ENCODE data around the gene BPIFA2. TPM values are rescaled to one million over a fixed set of nuclear protein-coding genes. Genes with fewer than 3 reads are reported as not detected.
A peak's percentile ranks its signal among the peaks of the same experiment; 100 is the strongest.

The BPIFA2 gene
- total RNA-seq, 2 experiments from 2014 or later: not detected

DNA sequence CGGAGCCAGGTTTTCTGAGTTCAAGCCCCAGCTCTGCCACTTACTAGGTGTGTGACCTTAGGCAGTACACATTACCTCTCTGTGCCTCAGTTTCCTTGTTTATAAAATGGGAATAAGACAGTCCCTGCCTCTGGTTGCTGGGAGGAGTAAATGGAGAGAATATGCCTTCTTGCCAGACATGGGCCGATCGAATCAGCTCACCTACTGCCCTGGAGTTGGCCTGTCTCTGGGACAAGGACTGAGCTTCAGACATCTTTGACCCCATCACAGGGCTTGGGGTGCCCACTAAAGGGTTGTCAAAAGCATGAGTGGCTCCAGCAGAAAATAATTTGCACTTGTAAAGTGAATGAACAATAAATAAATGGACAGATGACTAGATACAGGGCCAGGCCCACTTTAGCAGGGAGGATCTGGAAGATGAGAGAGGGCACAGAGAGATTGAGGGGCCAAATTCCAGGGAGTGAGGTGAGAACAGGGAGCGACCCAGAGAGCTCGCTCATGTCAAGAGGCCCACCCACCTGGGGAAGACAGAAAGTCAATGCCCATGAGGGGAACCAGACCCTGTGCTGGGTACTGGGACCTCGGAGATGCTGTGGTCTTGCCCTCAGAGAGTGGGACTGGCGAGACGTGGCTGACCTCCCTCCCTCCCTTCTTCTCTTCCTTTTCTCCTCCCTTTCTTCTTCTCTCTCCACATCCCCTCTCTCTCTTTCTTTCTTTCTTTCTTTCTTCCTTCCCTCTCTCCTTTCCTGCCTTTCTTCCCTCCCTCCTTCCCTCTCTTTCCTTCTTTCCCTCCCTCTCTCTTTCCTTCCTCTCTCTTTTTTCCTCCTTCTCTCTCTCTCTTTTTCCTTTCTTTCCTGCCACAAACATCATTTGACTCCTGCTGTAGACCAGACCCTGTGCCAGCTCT is 3.9 kb upstream of the BPIFA2 start:
- intact Hi-C loops (cut with micrococcal nuclease): no loop called here
- H3K4me1 Mint-ChIP-seq (ENCODE audit: low read depth): no peaks in the 10 kb centered on the region
- no peak overlapping the region for H3K4me3 Mint-ChIP-seq
- H3K27me3 Mint-ChIP-seq (ENCODE audit: low read depth): no peaks in the 10 kb centered on the region
- peaks cover 6% of the 10 kb centered on the region for H3K9me3 Mint-ChIP-seq
- DNase-seq: no peak
- no peaks in the 10 kb centered on the region for H3K36me3 Mint-ChIP-seq (ENCODE audit: low read depth)
- CTCF ChIA-PET: no interaction called here
- H3K27ac Mint-ChIP-seq: no peak overlapping the region

DNA sequence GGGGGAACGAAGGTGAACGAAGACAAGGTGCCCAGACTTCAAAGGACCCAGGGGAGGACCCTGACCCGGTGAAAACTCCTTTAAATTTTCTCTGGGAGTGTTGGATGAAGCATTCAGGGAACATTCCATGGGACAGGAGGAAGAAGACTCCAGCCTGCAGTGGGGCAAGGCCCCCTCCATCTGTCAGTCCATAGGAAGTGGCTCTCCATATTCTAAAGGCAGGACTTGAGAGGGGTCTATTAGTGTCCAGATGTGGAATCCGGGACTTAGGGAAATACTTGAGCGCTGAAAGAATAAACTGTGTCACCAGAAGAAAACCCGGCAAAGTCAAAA is 3.2 kb upstream of the BPIFA2 start:
- H3K4me3 Mint-ChIP-seq: no peak overlapping the region
- H3K27me3 Mint-ChIP-seq (ENCODE audit: low read depth): no peaks in the 10 kb centered on the region
- intact Hi-C loops (cut with micrococcal nuclease): no loop called here
- H3K27ac Mint-ChIP-seq: no peak overlapping the region
- no peak for DNase-seq
- H3K4me1 Mint-ChIP-seq (ENCODE audit: low read depth): no peaks in the 10 kb centered on the region
- no peaks in the 10 kb centered on the region for H3K36me3 Mint-ChIP-seq (ENCODE audit: low read depth)
- CTCF ChIA-PET: no interaction called here
- peaks cover 10% of the 10 kb centered on the region for H3K9me3 Mint-ChIP-seq

DNA sequence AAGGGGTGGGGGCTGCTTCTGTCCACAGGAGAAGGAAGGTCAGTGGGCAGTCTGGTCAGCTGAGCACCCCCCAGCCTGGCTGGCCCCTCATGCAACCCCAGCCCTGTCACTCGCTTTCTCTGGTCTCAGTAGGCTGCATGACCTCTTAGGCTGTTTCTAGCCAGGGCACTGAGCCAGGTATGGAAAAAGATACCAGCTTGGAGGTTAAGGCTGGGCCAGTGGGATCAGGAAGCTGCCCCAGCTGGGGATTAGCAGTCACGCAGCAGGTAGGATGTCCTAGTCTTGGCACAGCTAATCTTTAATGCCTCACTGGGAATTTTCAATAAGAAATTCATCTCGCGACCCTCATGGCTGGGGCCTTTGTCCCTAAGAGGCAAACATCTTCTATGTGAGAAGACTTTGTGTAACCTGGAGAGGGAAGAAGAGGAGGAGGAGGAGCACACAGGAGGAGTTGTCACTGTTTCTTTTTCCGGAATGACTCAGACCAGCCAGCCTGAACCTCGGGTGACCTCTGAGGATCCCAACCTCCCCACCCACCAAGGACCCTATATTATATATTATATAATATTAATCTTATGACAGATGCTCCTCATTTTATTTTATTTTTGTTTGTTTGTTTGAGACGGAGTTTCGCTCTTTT is 2.4 kb upstream of the BPIFA2 start:
- Mint-ChIP-seq H3K9me3 (peaks cover 11% of the 10 kb centered on the region), H3K27ac (no peak overlapping the region), H3K4me1 (ENCODE audit: low read depth) (no peaks in the 10 kb centered on the region), H3K36me3 (ENCODE audit: low read depth) (no peaks in the 10 kb centered on the region), H3K4me3 (no peak overlapping the region), H3K27me3 (ENCODE audit: low read depth) (no peaks in the 10 kb centered on the region)
- intact Hi-C loops (cut with micrococcal nuclease): no loop called here
- DNase-seq: no peak
- CTCF ChIA-PET: no interaction called here

DNA sequence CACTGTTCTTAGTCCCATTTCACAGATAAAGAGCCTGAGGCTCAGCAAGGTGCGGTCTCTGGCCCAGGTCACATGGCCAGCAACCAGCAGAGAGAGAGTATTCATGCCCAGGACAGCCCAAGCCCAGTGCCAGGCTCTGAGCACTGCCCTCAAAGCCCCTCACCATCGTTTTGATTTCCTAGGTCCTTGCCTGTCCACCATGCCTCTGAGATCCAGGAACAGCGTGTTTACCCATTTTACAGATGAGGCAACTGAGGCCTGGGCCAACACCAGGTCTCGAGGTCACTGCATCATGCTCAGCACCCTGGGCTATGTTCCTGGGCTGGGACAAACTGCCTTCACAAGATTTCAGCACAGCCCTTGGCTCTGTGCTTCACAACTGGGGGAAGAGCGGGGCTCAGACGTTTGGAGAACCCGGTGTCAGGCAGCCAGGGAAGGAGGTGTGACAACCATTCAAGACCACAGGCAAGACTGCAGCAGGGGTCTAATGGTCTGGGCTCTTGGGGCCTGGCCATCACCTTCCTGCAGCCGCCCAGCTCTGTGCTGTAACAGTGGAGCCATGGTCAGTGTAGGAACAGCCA is 1.3 kb upstream of the BPIFA2 start:
- H3K27me3 Mint-ChIP-seq (ENCODE audit: low read depth): peaks cover 4% of the 10 kb centered on the region
- no peak for DNase-seq
- no peak overlapping the region for H3K27ac Mint-ChIP-seq
- H3K36me3 Mint-ChIP-seq (ENCODE audit: low read depth): no peaks in the 10 kb centered on the region
- no peaks in the 10 kb centered on the region for H3K4me1 Mint-ChIP-seq (ENCODE audit: low read depth)
- peaks cover 17% of the 10 kb centered on the region for H3K9me3 Mint-ChIP-seq
- H3K4me3 Mint-ChIP-seq: no peak overlapping the region
- CTCF ChIA-PET: no interaction called here
- intact Hi-C loops (cut with micrococcal nuclease): no loop called here

DNA sequence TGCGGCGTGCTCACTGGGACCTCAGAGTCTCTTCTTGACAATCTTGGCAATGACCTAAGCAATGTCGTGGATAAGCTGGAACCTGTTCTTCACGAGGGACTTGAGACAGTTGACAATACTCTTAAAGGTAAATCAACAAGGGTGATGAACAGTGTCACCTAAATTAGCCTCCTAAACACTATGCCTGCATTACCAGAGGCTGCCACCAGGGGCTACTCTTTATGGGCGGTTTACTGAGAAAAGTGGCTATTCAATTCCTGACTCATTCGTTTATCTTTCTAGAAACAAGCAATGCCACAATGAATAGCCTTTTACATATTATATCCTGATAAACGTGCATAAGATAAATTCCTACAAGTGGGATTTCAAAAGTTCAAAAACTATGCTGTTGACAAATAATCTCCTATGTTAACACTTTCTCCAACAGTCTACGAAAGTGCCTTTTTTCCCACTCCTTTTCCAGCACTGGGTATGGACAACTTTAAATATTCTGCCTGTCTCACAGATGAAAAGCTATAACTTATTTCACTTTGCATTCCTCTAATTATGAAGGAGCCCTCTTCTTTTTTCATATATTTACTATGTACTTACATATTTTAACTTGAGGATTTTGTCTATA is 1.3 kb downstream of the BPIFA2 start:
- Mint-ChIP-seq H3K9me3 (peaks cover 20% of the 10 kb centered on the region), H3K36me3 (ENCODE audit: low read depth) (no peaks in the 10 kb centered on the region), H3K4me1 (ENCODE audit: low read depth) (no peaks in the 10 kb centered on the region), H3K27ac (no peak overlapping the region), H3K4me3 (no peak overlapping the region), H3K27me3 (ENCODE audit: low read depth) (peaks cover 4% of the 10 kb centered on the region)
- peak; percentile 55 for DNase-seq
- intact Hi-C loops (cut with micrococcal nuclease): no loop called here
- CTCF ChIA-PET: interaction anchor here (0.8 to 1.2 kb wide), 3 partner anchors 45 to 131 kb away, joined by 3 to 4 read pairs (median 3); no protein-coding TSS in a partner anchor

DNA sequence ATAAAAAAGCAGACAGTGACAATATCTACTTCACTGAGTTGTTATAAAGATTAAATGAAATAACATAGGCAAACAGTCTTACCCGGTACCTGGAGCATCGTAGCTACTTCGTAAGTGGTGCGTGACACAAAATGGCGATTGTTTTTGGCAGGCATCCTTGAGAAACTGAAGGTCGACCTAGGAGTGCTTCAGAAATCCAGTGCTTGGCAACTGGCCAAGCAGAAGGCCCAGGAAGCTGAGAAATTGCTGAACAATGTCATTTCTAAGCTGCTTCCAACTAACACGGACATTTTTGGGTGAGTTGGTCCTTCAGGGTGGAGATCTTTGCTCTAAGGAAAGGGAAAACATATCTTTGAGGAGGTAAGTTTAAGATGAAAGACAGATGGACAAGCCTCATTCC is 4.8 kb downstream of the BPIFA2 start:
- CTCF ChIA-PET: interaction anchor here (0.7 kb wide), 1 partner anchor 587 kb away, joined by 3 read pairs; no protein-coding TSS in a partner anchor
- Mint-ChIP-seq H3K27me3 (ENCODE audit: low read depth) (peaks cover 4% of the 10 kb centered on the region), H3K36me3 (ENCODE audit: low read depth) (no peaks in the 10 kb centered on the region), H3K4me3 (no peak overlapping the region), H3K27ac (no peak overlapping the region), H3K9me3 (peaks cover 20% of the 10 kb centered on the region), H3K4me1 (ENCODE audit: low read depth) (no peaks in the 10 kb centered on the region)
- no peak for DNase-seq
- intact Hi-C loops (cut with micrococcal nuclease): no loop called here

DNA sequence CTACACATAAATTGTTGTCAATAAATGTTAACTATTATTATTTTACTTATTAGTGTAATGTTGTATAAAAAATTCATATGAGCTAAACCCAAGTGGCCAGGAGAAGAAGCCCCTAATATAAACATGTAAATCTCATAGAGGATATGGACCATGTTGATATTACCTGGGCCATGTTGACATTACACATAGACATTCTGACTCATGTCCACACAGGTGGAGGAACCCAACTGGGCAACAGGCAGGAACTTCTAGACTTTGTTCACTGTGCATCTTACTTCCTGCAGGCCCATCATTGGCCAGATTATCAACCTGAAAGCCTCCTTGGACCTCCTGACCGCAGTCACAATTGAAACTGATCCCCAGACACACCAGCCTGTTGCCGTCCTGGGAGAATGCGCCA is 7.2 kb downstream of the BPIFA2 start:
- Mint-ChIP-seq H3K4me1 (ENCODE audit: low read depth) (no peaks in the 10 kb centered on the region), H3K9me3 (peaks cover 10% of the 10 kb centered on the region), H3K27me3 (ENCODE audit: low read depth) (peaks cover 4% of the 10 kb centered on the region), H3K27ac (no peak overlapping the region), H3K36me3 (ENCODE audit: low read depth) (no peaks in the 10 kb centered on the region), H3K4me3 (no peak overlapping the region)
- intact Hi-C loops (cut with micrococcal nuclease): no loop called here
- CTCF ChIA-PET: no interaction called here
- DNase-seq: no peak

DNA sequence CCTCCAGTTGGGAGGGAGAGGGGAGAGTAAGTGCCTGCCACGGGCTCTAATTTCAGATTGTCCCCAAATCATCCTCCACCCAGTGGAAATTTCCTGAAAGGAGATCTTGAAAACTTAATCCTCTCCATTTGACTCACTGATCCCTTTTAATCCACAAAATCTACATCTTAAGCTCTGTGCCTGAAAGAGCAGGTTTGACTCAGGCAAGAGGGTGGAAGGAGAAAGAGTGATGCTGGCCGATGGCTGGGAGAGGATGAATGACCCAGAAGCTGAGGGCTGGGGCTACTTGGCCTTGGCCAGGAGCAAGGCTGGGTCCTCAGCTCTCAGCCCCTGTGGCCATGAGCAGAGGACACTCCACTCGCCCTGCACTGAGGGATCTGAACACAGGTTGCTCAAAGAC is 8.1 kb downstream of the BPIFA2 start:
- Mint-ChIP-seq H3K27ac (no peak overlapping the region), H3K4me3 (no peak overlapping the region), H3K36me3 (ENCODE audit: low read depth) (no peaks in the 10 kb centered on the region), H3K4me1 (ENCODE audit: low read depth) (no peaks in the 10 kb centered on the region), H3K9me3 (peaks cover 7% of the 10 kb centered on the region), H3K27me3 (ENCODE audit: low read depth) (peaks cover 2% of the 10 kb centered on the region)
- CTCF ChIA-PET: no interaction called here
- intact Hi-C loops (cut with micrococcal nuclease): no loop called here
- no peak for DNase-seq

DNA sequence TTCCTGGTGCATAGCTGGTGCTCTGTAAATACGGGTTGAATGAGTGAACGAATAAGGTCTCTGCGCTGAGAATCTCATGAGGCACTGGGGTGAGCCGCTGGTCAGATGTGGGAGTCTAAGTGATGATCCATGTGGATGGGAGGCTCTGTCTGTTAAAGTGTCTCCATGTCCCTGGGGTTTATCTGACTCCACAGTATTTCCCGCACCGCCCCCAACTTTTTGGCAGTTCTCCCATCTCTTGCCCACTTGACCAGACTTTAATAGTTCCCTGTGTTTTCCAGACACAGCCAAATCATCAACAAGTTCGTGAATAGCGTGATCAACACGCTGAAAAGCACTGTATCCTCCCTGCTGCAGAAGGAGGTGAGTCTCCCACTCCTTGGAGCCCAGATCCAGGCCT is 9.9 kb downstream of the BPIFA2 start:
- no peaks in the 10 kb centered on the region for H3K9me3 Mint-ChIP-seq
- no peaks in the 10 kb centered on the region for H3K36me3 Mint-ChIP-seq (ENCODE audit: low read depth)
- H3K4me1 Mint-ChIP-seq (ENCODE audit: low read depth): no peaks in the 10 kb centered on the region
- intact Hi-C loops (cut with micrococcal nuclease): no loop called here
- CTCF ChIA-PET: interaction anchor here (0.6 kb wide), 1 partner anchor 1526 kb away, joined by 3 read pairs; no protein-coding TSS in a partner anchor
- no peak for DNase-seq
- no peak overlapping the region for H3K27ac Mint-ChIP-seq
- H3K27me3 Mint-ChIP-seq (ENCODE audit: low read depth): no peaks in the 10 kb centered on the region
- H3K4me3 Mint-ChIP-seq: no peak overlapping the region

DNA sequence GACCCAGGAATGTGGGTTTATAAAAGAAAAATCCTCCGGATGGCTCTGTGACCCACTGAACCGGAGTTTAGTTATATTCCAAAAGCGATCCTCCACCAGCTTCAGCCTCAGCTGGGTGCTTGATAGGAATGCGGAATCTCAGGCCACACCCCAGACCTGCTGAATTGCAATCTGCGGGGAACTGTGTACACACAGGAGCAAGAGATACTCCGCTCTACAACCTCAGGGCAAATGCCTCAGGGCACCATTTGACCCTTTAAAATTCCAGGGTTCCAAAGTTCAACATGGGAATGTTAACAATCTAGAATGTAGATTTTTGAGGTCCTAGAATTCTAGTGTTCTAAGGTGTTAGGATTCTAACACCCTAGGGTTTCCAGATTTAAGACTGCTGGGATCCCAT is 10.8 kb downstream of the BPIFA2 start:
- intact Hi-C loops (cut with micrococcal nuclease): no loop called here
- Mint-ChIP-seq H3K4me3 (no peak overlapping the region), H3K27ac (no peak overlapping the region), H3K4me1 (ENCODE audit: low read depth) (no peaks in the 10 kb centered on the region), H3K27me3 (ENCODE audit: low read depth) (peaks cover 3% of the 10 kb centered on the region), H3K36me3 (ENCODE audit: low read depth) (no peaks in the 10 kb centered on the region), H3K9me3 (peaks cover 6% of the 10 kb centered on the region)
- CTCF ChIA-PET: no interaction called here
- no peak for DNase-seq

DNA sequence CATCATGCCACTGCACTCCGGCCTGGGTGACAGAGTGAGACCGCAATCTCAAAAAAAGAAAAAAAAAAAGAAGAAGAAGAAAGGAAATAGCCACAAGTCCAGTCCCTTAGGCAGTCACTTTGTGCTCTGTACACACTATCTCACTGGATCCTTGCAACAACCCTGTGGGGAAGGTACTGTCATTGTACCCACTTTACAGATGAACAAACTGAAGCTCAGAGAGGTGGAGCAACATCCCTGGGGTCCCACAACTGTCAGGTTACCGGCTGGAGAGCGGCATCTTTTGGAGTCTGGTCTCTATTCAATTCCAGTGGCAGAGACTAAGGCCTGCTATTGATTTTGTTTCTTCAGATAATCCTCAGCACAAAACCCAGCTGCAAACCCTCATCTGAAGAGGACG is 12.2 kb downstream of the BPIFA2 start:
- peaks cover 3% of the 10 kb centered on the region for H3K27me3 Mint-ChIP-seq (ENCODE audit: low read depth)
- no peak for DNase-seq
- CTCF ChIA-PET: no interaction called here
- H3K27ac Mint-ChIP-seq: no peak overlapping the region
- intact Hi-C loops (cut with micrococcal nuclease): no loop called here
- H3K9me3 Mint-ChIP-seq: peaks cover 6% of the 10 kb centered on the region
- no peaks in the 10 kb centered on the region for H3K36me3 Mint-ChIP-seq (ENCODE audit: low read depth)
- H3K4me3 Mint-ChIP-seq: no peak overlapping the region
- no peaks in the 10 kb centered on the region for H3K4me1 Mint-ChIP-seq (ENCODE audit: low read depth)

DNA sequence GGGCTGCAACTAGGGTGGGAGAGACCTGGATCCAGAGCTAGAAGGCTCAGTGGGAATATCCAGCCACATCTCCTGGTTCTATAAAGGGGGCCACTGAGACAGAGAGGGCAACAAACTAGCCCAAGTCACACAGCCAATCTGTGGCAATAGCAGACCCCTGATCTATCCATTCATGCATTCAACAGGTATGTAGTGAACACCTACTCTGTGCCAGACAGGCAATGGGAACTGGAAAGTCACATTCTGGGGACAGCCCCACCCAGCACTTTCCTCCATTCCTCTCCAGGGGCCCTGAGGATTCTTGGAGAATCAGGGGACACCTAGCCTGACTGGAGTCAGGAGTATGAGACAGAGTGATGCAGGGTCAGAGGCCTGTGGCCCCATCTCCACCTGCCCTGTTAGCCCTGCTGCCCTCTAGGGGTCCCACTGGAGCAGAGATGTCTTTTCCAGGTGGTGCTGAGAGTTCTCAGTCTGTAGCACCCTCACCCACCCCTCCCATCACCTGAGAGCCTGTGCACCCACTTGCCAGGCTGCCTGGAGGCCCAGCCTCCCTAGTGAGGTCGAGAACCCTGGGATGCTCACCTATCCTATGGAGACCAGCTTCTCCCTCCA is 13.6 kb downstream of the BPIFA2 start:
- CTCF ChIA-PET: no interaction called here
- intact Hi-C loops (cut with micrococcal nuclease): no loop called here
- Mint-ChIP-seq H3K4me1 (ENCODE audit: low read depth) (no peaks in the 10 kb centered on the region), H3K4me3 (no peak overlapping the region), H3K27ac (no peak overlapping the region), H3K36me3 (ENCODE audit: low read depth) (no peaks in the 10 kb centered on the region), H3K9me3 (peaks cover 6% of the 10 kb centered on the region), H3K27me3 (ENCODE audit: low read depth) (peaks cover 3% of the 10 kb centered on the region)
- DNase-seq: no peak

Measured in activated naive CD4-positive, alpha-beta T cell treated with anti-CD3 and anti-CD28 coated beads for 36 hours (primary cell).